Chondrocyte (in vitro differentiated cells): ENCODE results near the gene YY1AP1. TPM values are rescaled to one million over a fixed set of nuclear protein-coding genes. Genes with fewer than 3 reads are reported as not detected.
"Not testable (repeated sequence)": the region's sequence is repeated elsewhere in the genome, so short reads cannot be mapped to it uniquely, and the experiment has no call there.

Experiments used
- DNase-seq: peaks from one replicate; pipeline ENCODE4 v3.0.0; 2021; ENCODE audit warnings: mixed read lengths, low spot score
- H3K27ac Mint-ChIP-seq: one replicate; pipeline ENCODE4 v1.8.0; 2021; ENCODE audit warnings: mild to moderate bottlenecking, moderate library complexity, mixed read lengths; ENCODE audit not compliant: unreplicated experiment
- H3K27me3 Mint-ChIP-seq: 2 replicates; pipeline ENCODE4 v1.8.0; 2021; ENCODE audit warnings: low read depth, mixed read lengths
- H3K36me3 Mint-ChIP-seq: 2 replicates; pipeline ENCODE4 v1.8.0; 2021; ENCODE audit warnings: low read depth, mixed read lengths
- H3K4me1 Mint-ChIP-seq: 2 replicates; pipeline ENCODE4 v1.8.0; 2021; ENCODE audit warnings: low read depth, mild to moderate bottlenecking, mixed read lengths
- H3K4me3 Mint-ChIP-seq: one replicate; pipeline ENCODE4 v1.8.0; 2021; ENCODE audit warnings: mild to moderate bottlenecking, moderate library complexity, mixed read lengths; ENCODE audit not compliant: unreplicated experiment
- H3K9me3 Mint-ChIP-seq: 2 replicates; pipeline ENCODE4 v1.8.0; 2021; ENCODE audit warnings: low read depth, mixed read lengths
- total RNA-seq: library from RNA; stranded (reverse); gene quantifications from 3 replicates; pipeline ENCODE4 v1.2.1, GENCODE V29; 2021
- TF ChIP-seq, protein P1 (sequence below): fragments of 200-600 bp; sonication (generic); IDR thresholded peaks from 2 replicates; pipeline ENCODE4 v1.5.0; 2021; ENCODE audit warnings: antibody characterized with exemption, mild to moderate bottlenecking, moderate library complexity

Gene YY1AP1
- total RNA-seq, 1 donor from 2014 or later, result 41.9 TPM

DNA sequence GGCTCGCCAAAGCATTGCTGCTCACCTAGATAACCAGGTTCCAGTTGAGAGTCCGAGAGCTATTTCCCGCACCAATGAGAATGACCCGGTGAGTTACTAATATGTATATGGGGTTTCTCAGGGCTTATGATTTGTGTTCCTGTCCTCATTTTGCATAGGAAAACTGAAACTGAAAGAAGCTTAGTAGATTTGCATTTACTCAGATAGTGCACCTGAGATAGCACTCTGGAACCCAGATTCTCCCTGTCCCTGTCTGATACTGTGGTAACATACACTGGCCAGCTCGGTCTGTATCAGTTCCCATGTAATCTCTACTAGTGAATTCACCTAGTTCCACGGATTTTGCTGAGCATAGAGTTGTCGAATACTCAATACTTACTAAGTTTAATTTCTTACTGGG lies 28.5 kb upstream of the YY1AP1 start:
- Mint-ChIP-seq H3K27ac (no peak overlapping the region), H3K36me3 (peaks cover 10% of the 10 kb centered on the region), H3K9me3 (no peaks in the 10 kb centered on the region), H3K4me1 (no peaks in the 10 kb centered on the region), H3K4me3 (no peak overlapping the region), H3K27me3 (no peaks in the 10 kb centered on the region)
- TF ChIP-seq, protein P1, sequence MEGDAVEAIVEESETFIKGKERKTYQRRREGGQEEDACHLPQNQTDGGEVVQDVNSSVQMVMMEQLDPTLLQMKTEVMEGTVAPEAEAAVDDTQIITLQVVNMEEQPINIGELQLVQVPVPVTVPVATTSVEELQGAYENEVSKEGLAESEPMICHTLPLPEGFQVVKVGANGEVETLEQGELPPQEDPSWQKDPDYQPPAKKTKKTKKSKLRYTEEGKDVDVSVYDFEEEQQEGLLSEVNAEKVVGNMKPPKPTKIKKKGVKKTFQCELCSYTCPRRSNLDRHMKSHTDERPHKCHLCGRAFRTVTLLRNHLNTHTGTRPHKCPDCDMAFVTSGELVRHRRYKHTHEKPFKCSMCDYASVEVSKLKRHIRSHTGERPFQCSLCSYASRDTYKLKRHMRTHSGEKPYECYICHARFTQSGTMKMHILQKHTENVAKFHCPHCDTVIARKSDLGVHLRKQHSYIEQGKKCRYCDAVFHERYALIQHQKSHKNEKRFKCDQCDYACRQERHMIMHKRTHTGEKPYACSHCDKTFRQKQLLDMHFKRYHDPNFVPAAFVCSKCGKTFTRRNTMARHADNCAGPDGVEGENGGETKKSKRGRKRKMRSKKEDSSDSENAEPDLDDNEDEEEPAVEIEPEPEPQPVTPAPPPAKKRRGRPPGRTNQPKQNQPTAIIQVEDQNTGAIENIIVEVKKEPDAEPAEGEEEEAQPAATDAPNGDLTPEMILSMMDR, result no peak
- DNase-seq, result no peak

DNA sequence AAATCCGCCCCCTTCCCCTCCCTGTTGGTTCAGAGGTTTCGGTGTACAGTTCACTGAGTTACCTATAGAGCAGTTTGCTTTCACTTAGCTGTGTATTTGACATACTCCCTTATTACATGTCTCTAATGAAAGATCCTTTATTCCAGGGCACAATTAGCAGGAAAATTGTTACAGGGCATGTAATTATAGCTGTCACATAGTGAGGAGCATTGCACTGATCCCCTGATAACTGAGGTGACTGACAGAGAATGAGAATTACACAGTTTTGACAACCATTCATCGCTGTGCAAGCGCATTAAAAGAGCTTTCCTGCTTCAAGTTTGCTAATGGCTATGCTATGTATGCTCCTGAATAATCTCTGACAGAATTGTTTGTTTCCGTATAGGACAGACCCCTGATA lies 27.2 kb upstream of the YY1AP1 start:
- Mint-ChIP-seq H3K27ac (no peak overlapping the region), H3K36me3 (peaks cover 10% of the 10 kb centered on the region), H3K4me3 (no peak overlapping the region), H3K27me3 (no peaks in the 10 kb centered on the region), H3K4me1 (no peaks in the 10 kb centered on the region), H3K9me3 (no peaks in the 10 kb centered on the region)
- no peak for DNase-seq
- TF ChIP-seq, protein P1, result no peak

DNA sequence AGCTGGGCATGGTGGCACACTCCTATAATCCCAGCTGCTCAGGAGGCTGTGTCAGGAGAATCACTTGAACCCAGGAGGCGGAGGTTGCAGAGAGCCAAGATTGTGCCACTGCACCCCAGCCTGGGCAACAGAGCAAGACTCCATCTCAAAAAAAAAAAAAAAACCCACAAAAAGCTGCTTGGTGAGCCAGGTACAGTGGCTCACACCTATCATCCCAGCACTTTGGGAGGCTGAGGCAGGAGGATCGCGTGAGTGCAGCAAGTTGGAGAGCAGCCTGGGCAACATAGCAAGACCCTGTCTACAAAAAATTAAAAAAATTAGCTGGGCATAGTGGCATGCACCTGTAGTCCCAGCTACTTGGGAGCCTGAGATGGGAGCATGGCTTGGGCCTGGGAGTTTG lies 26.5 kb upstream of the YY1AP1 start:
- H3K36me3 Mint-ChIP-seq, H3K4me1 Mint-ChIP-seq, H3K27ac Mint-ChIP-seq: not testable (repeated sequence)

DNA sequence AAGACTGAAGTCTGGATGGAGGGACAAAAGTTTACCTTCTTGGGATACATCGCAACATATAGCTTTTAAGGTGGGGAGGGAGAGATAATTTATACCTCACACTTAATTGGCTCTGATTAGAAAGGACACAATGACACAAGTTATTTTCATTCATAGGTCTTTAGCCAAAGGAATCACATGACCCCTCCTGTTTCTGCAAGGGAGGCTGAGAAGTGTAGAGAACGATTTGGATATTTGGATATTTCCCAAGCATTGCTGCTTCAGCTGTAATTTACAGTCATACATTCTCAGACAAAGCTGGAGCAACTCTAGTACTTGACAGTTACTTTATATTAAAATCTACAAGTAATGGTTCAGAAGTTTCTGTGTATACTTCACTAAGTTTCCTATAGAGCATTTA lies 24.5 kb upstream of the YY1AP1 start:
- H3K4me1 Mint-ChIP-seq, result no peaks in the 10 kb centered on the region
- no peaks in the 10 kb centered on the region for H3K27me3 Mint-ChIP-seq
- H3K36me3 Mint-ChIP-seq, result peaks cover 9% of the 10 kb centered on the region
- TF ChIP-seq, protein P1, result no peak
- no peak for DNase-seq
- no peak overlapping the region for H3K27ac Mint-ChIP-seq
- H3K4me3 Mint-ChIP-seq, result no peak overlapping the region
- no peaks in the 10 kb centered on the region for H3K9me3 Mint-ChIP-seq

More for the DNA sequence above, 26.5 kb upstream of the YY1AP1 start:
- H3K27me3 Mint-ChIP-seq, H3K9me3 Mint-ChIP-seq, DNase-seq, H3K4me3 Mint-ChIP-seq: not testable (repeated sequence)

DNA sequence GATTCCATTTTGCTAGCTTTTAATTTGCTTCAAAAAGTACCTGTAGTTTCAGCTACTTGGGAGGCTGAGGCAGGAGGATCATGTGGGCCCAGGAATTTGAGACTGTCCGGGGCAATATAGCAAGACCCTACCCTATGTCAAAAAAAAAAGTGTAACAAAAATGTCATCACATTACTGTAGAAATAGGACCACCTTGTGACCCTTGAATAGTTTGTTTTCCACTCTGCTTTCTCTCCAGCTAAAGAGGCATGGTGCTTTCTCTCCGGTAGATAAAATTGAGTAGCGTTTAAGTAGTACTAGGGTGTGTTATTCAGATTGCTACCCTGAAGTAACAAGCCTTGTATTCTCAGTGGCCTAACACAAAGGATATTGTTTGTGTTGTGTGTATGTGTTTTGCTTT lies 24.1 kb upstream of the YY1AP1 start:
- H3K4me3 Mint-ChIP-seq, H3K27me3 Mint-ChIP-seq, H3K36me3 Mint-ChIP-seq, DNase-seq, H3K9me3 Mint-ChIP-seq, H3K4me1 Mint-ChIP-seq, H3K27ac Mint-ChIP-seq: not testable (repeated sequence)
- TF ChIP-seq, protein P1, result peak; percentile 50

DNA sequence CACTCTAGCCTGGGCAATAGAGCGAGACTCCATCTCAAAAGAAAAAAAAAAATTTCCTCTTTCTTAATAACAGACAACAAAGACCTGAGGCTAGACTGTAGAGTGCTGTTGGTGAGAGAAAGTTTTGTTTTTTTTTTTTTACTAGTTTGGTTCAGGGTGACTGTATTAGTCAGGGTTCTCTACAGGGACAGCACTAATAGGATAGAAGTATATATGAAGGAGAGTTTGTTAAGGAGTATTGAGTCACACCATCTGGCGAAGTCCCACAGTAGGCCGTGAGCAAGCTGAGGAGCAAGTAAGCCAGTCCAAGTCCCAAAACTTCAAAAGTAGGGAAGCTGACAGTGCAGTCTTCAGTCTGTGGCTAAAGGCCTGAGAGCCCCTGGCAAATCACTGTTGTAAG lies 22.9 kb upstream of the YY1AP1 start:
- not testable (repeated sequence) for H3K9me3 Mint-ChIP-seq, H3K4me3 Mint-ChIP-seq, DNase-seq, H3K27ac Mint-ChIP-seq, H3K27me3 Mint-ChIP-seq, H3K4me1 Mint-ChIP-seq
- H3K36me3 Mint-ChIP-seq, result peaks cover 10% of the 10 kb centered on the region
